Measurements from ENCODE around the gene COL11A2.

DNA sequence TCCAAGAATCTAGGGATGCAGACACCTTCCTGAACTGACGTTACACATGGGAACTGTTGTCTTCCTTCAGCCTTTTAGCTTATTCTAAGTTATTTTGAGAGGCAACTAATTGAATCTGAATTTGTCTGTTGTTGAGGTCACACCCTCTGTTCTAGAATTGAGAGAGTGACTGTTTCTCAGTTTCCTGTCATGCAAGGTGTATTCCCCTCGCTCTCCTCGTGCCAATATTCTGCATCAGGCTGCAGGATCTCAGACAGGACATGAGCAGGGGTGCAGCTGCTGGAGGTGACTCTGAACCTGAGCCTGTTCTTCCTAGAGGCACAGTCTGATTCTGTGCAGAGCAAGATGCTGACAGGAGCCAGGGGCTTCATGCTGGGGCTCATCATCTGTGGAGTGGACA lies 63.9 kb downstream of the COL11A2 start:
- TF ChIP-seq, protein P1, sequence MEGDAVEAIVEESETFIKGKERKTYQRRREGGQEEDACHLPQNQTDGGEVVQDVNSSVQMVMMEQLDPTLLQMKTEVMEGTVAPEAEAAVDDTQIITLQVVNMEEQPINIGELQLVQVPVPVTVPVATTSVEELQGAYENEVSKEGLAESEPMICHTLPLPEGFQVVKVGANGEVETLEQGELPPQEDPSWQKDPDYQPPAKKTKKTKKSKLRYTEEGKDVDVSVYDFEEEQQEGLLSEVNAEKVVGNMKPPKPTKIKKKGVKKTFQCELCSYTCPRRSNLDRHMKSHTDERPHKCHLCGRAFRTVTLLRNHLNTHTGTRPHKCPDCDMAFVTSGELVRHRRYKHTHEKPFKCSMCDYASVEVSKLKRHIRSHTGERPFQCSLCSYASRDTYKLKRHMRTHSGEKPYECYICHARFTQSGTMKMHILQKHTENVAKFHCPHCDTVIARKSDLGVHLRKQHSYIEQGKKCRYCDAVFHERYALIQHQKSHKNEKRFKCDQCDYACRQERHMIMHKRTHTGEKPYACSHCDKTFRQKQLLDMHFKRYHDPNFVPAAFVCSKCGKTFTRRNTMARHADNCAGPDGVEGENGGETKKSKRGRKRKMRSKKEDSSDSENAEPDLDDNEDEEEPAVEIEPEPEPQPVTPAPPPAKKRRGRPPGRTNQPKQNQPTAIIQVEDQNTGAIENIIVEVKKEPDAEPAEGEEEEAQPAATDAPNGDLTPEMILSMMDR (conservative IDR thresholded peaks at IDR 0.05), result no peak
- no peak for TF ChIP-seq ZFX (IDR thresholded peaks at IDR 0.05)
